ENCODE data around the gene NOL9.

GRCh38 chr1:6521536-6521935 lies 32.8 kb downstream of the NOL9 start:
- TF ChIP-seq CTCF (IDR thresholded peaks at IDR 0.05 in 2 of 3, conservative IDR thresholded peaks at IDR 0.05 in 1 of 3; ENCODE audit: control insufficient read depth in 2 of 3, extremely low read depth in 1 of 3, insufficient read depth in 1 of 3, low read depth in 3 of 3, low read length in 3 of 3) (no peak), EP300 (IDR thresholded peaks at IDR 0.05; ENCODE audit: borderline replicate concordance in 1 of 2, control insufficient read depth in 1 of 2, low read depth in 2 of 2, low read length in 2 of 2) (no peak), POLR2AphosphoS5 (IDR thresholded peaks at IDR 0.05; ENCODE audit: low read length) (no peak), GATAD2B (conservative IDR thresholded peaks at IDR 0.05; ENCODE audit: low read depth) (no peak), POLR2AphosphoS2 (IDR thresholded peaks at IDR 0.05; ENCODE audit: low read depth, low read length) (no peak), CEBPZ (IDR thresholded peaks at IDR 0.05; ENCODE audit: low read depth, low read length) (no peak), YY1 (IDR thresholded peaks at IDR 0.05; ENCODE audit: low read depth, low read length) (no peak), NFIC (IDR thresholded peaks at IDR 0.05; ENCODE audit: low read depth, low read length) (no peak), POLR2A (IDR thresholded peaks at IDR 0.05; ENCODE audit: low read depth, low read length) (no peak), PKNOX1 (IDR thresholded peaks at IDR 0.05) (no peak)
